Measurements from ENCODE around the gene MXD1.
"Not testable (repeated sequence)": the region's sequence is repeated elsewhere in the genome, so short reads cannot be mapped to it uniquely, and the experiment has no call there.

The MXD1 gene, protein sequence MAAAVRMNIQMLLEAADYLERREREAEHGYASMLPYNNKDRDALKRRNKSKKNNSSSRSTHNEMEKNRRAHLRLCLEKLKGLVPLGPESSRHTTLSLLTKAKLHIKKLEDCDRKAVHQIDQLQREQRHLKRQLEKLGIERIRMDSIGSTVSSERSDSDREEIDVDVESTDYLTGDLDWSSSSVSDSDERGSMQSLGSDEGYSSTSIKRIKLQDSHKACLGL

GRCh38 chr2:69914950-69915945 is at the start of gene MXD1:
TSS of gene MXD1 (plus strand) at chr2:69915109. CDS start at chr2:69915331, 222 bp downstream.
- no peak for TF ChIP-seq ZNF274 (IDR thresholded peaks at IDR 0.05; ENCODE audit: low read depth, low read length)
- H3K4me3 ChIP-seq (ENCODE audit: low read length): peak within 1 kb of the TSS; percentile 73

- H3K4me3 ChIP-seq (ENCODE audit: low read length): no peak overlapping the region
- no peak for TF ChIP-seq ZNF274 (IDR thresholded peaks at IDR 0.05; ENCODE audit: low read depth, low read length)
Observed at GRCh38 chr2:69888451-69888850, 26.5 kb upstream of the MXD1 start.

- H3K4me3 ChIP-seq (ENCODE audit: low read length): no peak overlapping the region
- no peak for TF ChIP-seq ZNF274 (IDR thresholded peaks at IDR 0.05; ENCODE audit: low read depth, low read length)
Observed at GRCh38 chr2:69889302-69889701, 25.6 kb upstream of the MXD1 start.

- no peak for TF ChIP-seq ZNF274 (IDR thresholded peaks at IDR 0.05; ENCODE audit: low read depth, low read length)
Observed at GRCh38 chr2:69890881-69891280, 24.0 kb upstream of the MXD1 start.

DNA sequence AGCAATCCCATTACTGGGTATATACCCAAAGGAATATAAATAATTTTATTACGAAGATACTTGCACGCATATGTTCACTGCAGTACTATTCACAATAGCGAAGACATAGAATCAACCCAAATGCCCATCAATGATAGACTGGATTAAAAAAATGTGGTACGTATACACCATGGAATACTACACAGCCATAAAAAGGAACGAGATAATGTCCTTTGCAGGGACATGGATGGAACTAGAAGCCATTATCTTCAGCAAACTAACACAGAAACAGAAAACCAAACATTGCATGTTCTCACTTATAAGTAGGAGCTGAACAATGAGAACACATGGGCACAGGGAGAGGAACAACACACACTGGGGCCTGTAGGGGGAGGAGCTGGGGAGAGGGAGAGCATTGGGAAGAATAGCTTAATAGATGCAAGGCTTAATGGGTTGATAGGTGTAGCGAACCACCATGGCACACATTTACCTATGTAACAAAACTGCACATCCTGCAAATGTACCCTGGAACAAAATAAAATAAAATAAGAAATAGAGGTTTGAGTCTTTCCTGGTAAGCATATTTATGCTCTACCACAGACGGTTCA is 22.0 kb upstream of the MXD1 start:
- H3K4me3 ChIP-seq (ENCODE audit: low read length): not testable (repeated sequence)

More at GRCh38 chr2:69890881-69891280, 24.0 kb upstream of the MXD1 start:
- H3K4me3 ChIP-seq (ENCODE audit: low read length): no peak overlapping the region

GRCh38 chr2:69893684-69894551 is 21.0 kb upstream of the MXD1 start, which contains the start of gene SNRNP27:
TSS of gene SNRNP27 (plus strand) at chr2:69893956. CDS start at chr2:69893985, 29 bp downstream.
- H3K4me3 ChIP-seq (ENCODE audit: low read length): peak within 1 kb of the TSS; percentile 100
- no peak for TF ChIP-seq ZNF274 (IDR thresholded peaks at IDR 0.05; ENCODE audit: low read depth, low read length)

DNA sequence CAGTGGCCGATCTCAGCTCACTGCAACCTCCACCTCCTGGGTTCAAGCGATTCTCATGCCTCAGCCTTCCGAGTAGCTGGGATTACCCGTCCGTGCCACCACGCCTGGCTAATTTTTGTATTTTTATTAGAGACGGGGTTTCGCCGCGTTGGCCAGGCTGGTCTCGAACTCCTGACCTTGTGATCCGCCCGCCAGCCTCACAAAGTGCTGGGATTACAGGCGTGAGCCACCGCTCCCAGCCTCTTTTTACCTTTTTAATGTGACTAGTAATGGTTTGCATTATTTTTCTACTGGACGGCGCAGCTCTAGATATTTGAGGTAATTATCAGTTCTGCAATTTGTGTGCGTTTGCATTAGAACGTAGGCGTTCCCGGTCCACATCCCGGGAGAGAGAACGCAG is 20.2 kb upstream of the MXD1 start:
- peak overlapping the region; percentile 100 for H3K4me3 ChIP-seq (ENCODE audit: low read length)

GRCh38 chr2:69902213-69902922 is 12.5 kb upstream of the MXD1 start:
- TF ChIP-seq ZNF274 (IDR thresholded peaks at IDR 0.05; ENCODE audit: low read depth, low read length): no peak
- H3K4me3 ChIP-seq (ENCODE audit: low read length): peak overlapping the region; percentile 49; the same call in 1 of the 2 replicates

DNA sequence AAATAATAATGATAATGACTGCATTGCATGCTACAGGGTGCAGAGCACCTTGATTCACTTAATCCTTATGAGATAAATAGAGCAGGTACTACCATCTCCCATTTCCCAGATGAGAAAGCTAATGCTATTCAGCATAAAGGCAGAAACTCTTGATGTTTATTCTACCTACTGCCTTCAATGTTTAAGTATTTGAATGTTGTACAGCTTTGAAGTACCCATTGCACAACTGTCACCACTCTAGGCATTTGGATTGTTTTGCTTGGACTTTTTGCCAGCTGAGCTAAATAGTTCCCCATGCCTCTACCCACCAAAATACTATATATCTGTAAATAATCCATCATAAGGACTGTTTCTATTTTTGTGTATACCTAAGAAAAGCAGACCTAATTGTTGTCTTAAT is 7.7 kb upstream of the MXD1 start:
- no peak overlapping the region for H3K4me3 ChIP-seq (ENCODE audit: low read length)
- no peak for TF ChIP-seq ZNF274 (IDR thresholded peaks at IDR 0.05; ENCODE audit: low read depth, low read length)

- H3K4me3 ChIP-seq (ENCODE audit: low read length): no peak overlapping the region
- no peak for TF ChIP-seq ZNF274 (IDR thresholded peaks at IDR 0.05; ENCODE audit: low read depth, low read length)
Observed at GRCh38 chr2:69911985-69912563, 2.8 kb upstream of the MXD1 start.

DNA sequence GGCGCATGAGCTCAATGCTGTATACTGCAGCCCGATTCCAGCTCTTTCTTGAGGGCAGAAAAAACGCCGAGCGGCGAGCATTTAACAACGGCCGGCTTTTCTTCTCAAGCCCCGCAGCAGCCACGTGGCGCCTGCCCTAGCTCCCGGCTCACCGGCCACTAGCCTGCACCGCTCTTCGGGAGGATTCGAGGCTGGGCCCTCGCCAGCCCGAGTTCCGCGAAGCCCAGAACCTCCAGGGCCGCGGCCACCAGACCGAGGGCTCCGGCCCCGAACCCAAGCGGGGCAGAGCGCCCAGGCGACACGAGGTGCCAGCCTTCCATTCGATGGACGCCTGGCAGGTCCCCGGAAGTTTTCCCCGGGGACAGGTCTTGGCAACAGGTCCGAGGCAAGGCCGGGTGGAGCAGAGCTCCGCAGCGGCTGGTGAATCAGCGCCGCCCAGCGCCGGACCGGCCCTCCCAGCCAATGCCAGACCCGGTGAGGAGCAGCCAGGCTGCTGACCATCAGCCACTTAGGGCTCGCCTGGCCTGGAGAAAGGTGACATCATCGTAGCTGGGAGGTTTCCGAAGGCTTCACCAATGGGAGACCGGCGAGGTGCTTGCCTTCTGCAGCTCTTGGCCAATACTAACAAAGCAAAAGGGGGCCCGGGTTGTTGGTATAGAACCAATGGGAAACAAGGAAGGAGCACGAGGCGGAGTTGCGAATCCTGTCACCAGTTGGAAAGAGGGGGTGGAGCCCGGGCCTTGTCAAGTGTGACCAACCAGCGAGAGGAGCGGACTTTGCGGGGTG is 552 bp upstream of the MXD1 start:
- no peak for TF ChIP-seq ZNF274 (IDR thresholded peaks at IDR 0.05; ENCODE audit: low read depth, low read length)
- H3K4me3 ChIP-seq (ENCODE audit: low read length): peak overlapping the region; percentile 64

- TF ChIP-seq ZNF274 (IDR thresholded peaks at IDR 0.05; ENCODE audit: low read depth, low read length): no peak
- peak overlapping the region; percentile 73; the same call in 1 of the 2 replicates for H3K4me3 ChIP-seq (ENCODE audit: low read length)
Observed at GRCh38 chr2:69916106-69916505, 1.2 kb downstream of the MXD1 start.

Measured in GM08714 (cell line).